ENCODE results near the gene TMEM115. TPM values are rescaled to one million over a fixed set of nuclear protein-coding genes. Genes with fewer than 3 reads are reported as not detected.
A peak's percentile ranks its signal among the peaks of the same experiment; 100 is the strongest.

Gene TMEM115
- total RNA-seq, 2 donors from 2014 or later = 42.1 to 45.0 TPM

GRCh38 chr3:50396502-50396901 is 37.2 kb upstream of the TMEM115 start:
- intact Hi-C loops (cut with DNase I) = no loop called here
- no peak for DNase-seq
- no peak overlapping the region for H3K27ac ChIP-seq
- no peak overlapping the region for H3K9ac ChIP-seq (ENCODE audit: low read depth in 2 of 2, low read length in 2 of 2)
- H3K9me3 ChIP-seq = no peaks in the 10 kb centered on the region
- no peak overlapping the region for H3K4me3 ChIP-seq
- no peaks in the 10 kb centered on the region for H3K4me1 ChIP-seq
- H3K36me3 ChIP-seq = no peaks in the 10 kb centered on the region
- TF ChIP-seq, protein P1, sequence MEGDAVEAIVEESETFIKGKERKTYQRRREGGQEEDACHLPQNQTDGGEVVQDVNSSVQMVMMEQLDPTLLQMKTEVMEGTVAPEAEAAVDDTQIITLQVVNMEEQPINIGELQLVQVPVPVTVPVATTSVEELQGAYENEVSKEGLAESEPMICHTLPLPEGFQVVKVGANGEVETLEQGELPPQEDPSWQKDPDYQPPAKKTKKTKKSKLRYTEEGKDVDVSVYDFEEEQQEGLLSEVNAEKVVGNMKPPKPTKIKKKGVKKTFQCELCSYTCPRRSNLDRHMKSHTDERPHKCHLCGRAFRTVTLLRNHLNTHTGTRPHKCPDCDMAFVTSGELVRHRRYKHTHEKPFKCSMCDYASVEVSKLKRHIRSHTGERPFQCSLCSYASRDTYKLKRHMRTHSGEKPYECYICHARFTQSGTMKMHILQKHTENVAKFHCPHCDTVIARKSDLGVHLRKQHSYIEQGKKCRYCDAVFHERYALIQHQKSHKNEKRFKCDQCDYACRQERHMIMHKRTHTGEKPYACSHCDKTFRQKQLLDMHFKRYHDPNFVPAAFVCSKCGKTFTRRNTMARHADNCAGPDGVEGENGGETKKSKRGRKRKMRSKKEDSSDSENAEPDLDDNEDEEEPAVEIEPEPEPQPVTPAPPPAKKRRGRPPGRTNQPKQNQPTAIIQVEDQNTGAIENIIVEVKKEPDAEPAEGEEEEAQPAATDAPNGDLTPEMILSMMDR (IDR thresholded peaks at IDR 0.05) = no peak
- H3K27me3 ChIP-seq = no peaks in the 10 kb centered on the region

GRCh38 chr3:50395070-50395860 is 35.9 kb upstream of the TMEM115 start:
- Histone ChIP-seq H3K36me3 (no peaks in the 10 kb centered on the region), H3K27ac (no peak overlapping the region), H3K9me3 (no peaks in the 10 kb centered on the region), H3K27me3 (no peaks in the 10 kb centered on the region), H3K4me1 (peaks cover 4% of the 10 kb centered on the region), H3K4me3 (no peak overlapping the region), H3K9ac (ENCODE audit: low read depth in 2 of 2, low read length in 2 of 2) (no peak overlapping the region)
- intact Hi-C loops (cut with DNase I) = no loop called here
- DNase-seq = no peak
- TF ChIP-seq, protein P1 (IDR thresholded peaks at IDR 0.05) = no peak

- no peak overlapping the region for H3K4me3 ChIP-seq
- DNase-seq = no peak
- no peak overlapping the region for H3K9ac ChIP-seq (ENCODE audit: low read depth in 2 of 2, low read length in 2 of 2)
- intact Hi-C loops (cut with DNase I) = no loop called here
- H3K27ac ChIP-seq = no peak overlapping the region
- H3K27me3 ChIP-seq = no peaks in the 10 kb centered on the region
- H3K9me3 ChIP-seq = no peaks in the 10 kb centered on the region
- TF ChIP-seq, protein P1 (IDR thresholded peaks at IDR 0.05) = no peak
- no peaks in the 10 kb centered on the region for H3K36me3 ChIP-seq
- peaks cover 4% of the 10 kb centered on the region for H3K4me1 ChIP-seq
Observed at GRCh38 chr3:50393061-50393460, 33.7 kb upstream of the TMEM115 start.

GRCh38 chr3:50392101-50392715 is 32.9 kb upstream of the TMEM115 start:
- Histone ChIP-seq H3K4me1 (peaks cover 4% of the 10 kb centered on the region), H3K4me3 (no peak overlapping the region), H3K9ac (ENCODE audit: low read depth in 2 of 2, low read length in 2 of 2) (no peak overlapping the region), H3K9me3 (no peaks in the 10 kb centered on the region), H3K27ac (no peak overlapping the region), H3K36me3 (no peaks in the 10 kb centered on the region), H3K27me3 (no peaks in the 10 kb centered on the region)
- intact Hi-C loops (cut with DNase I) = no loop called here
- no peak for DNase-seq
- TF ChIP-seq, protein P1 (IDR thresholded peaks at IDR 0.05) = no peak

DNA sequence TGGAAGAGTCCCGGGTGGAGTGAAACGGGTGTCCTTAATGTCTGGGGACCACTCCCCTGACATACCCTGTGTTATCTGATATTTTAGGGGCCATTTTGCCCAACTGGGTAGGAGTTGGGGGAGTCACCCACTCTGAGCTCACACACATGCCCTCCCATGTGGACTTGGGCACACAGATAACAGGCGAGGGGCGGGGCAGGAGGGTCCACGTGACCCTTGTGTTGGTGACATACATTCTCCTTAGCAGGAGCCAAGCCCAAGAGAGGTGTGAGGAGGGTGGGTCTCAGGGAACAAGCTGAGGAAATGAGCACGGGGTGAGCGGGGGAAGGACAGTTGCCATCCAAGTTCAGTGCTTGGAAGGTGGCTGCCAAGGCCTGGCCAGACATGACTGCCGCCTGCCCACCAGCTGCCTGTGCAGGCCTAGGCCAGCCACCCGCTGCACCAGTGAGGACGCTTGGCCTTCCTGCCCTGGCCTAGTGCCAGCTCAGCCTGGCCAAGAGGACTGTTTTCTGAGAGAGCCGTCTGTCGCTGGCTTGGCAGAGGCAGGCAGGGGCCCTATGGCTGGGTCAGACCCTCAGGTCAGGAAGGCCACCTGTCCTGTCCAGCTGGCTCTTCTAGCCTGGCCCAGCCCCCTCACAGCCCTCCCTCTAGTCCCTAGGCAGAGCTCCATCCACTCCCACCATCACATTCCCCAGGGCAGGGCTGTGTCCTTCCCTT is 31.3 kb upstream of the TMEM115 start:
- Histone ChIP-seq H3K9me3 (no peaks in the 10 kb centered on the region), H3K36me3 (no peaks in the 10 kb centered on the region), H3K4me3 (no peak overlapping the region), H3K27ac (no peak overlapping the region), H3K27me3 (no peaks in the 10 kb centered on the region), H3K4me1 (peaks cover 4% of the 10 kb centered on the region), H3K9ac (ENCODE audit: low read depth in 2 of 2, low read length in 2 of 2) (no peak overlapping the region)
- intact Hi-C loops (cut with DNase I) = no loop called here
- peak; percentile 37 for DNase-seq
- TF ChIP-seq, protein P1 (IDR thresholded peaks at IDR 0.05) = no peak
